GM19467 (cell line): ENCODE data around the gene RAP2A.

Experiments used
- ATAC-seq: cut with Tn5 transposase; IDR thresholded peaks from one replicate; pipeline ENCODE4 v1.9.1; 2021; ENCODE audit warnings: mild to moderate bottlenecking, moderate library complexity; ENCODE audit not compliant: unreplicated experiment

RAP2A gene

GRCh38 chr13:97492684-97493371 is 58.9 kb downstream of the RAP2A start:
- ATAC-seq: no peak

- ATAC-seq: no peak
These were observed 59.5 kb downstream of the RAP2A start for GRCh38 chr13:97493456-97493855.

- no peak for ATAC-seq
These were observed 61.7 kb downstream of the RAP2A start for GRCh38 chr13:97495678-97496077.

- ATAC-seq: no peak
These were observed 62.5 kb downstream of the RAP2A start for GRCh38 chr13:97496511-97496910.

GRCh38 chr13:97497400-97497799 is 63.4 kb downstream of the RAP2A start:
- no peak for ATAC-seq

GRCh38 chr13:97498419-97498818 is 64.5 kb downstream of the RAP2A start:
- no peak for ATAC-seq

GRCh38 chr13:97499181-97499580 is 65.2 kb downstream of the RAP2A start:
- ATAC-seq: no peak

- ATAC-seq: no peak
These were observed 68.2 kb downstream of the RAP2A start for GRCh38 chr13:97502181-97502580.

- no peak for ATAC-seq
These were observed 68.7 kb downstream of the RAP2A start for GRCh38 chr13:97502706-97503105.

GRCh38 chr13:97505017-97505416 is 71.0 kb downstream of the RAP2A start:
- peak; percentile 43 for ATAC-seq

- no peak for ATAC-seq
These were observed 72.5 kb downstream of the RAP2A start for GRCh38 chr13:97506511-97506910.

- ATAC-seq: no peak
These were observed 78.8 kb downstream of the RAP2A start for GRCh38 chr13:97512732-97513131.

GRCh38 chr13:97515643-97516042 is 81.7 kb downstream of the RAP2A start:
- no peak for ATAC-seq

GRCh38 chr13:97517967-97518366 is 84.0 kb downstream of the RAP2A start:
- ATAC-seq: no peak
